ENCODE results near the gene HPS6. TPM values are rescaled to one million over a fixed set of nuclear protein-coding genes. Genes with fewer than 3 reads are reported as not detected.

Gene HPS6
- total and polyA plus RNA-seq, 9 of the 15 experiments (the other 6 are each of a cell fraction or from before 2014, with no cell fraction given): 0.45 to 14.0 (median 4.5) TPM

DNA sequence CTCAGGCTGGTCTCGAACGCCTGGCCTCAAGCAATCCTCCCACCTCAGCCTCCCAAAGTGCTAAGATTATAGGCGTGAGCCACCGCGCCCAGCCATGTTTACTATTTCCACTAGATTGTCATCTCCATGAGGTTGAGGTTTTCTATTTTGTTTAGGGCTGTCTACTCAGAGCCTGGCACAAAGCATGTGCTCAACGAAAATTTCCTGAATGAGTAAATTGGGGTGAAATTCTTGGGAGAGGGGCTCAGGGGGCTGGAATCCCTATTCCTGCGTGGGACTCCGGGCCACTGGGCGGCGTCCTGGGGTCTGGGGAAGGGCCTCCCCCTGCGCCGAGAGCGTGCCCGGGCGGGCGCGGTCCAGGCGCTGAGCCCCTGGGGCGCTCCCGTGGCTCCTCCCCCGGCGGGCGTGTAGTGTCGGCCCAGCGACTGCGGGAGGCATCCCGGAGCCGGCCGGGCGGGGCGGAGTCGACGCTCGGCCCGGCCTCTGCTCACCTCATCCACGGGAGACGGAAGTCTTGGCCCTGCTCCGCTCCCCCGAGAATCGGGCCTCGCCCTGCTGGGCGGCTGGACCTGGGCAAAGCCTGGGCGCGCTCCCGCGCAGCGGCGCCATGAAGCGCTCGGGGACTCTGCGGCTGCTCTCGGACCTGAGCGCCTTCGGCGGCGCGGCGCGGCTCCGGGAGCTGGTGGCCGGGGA lies at the start of gene HPS6 (continued):
- TF ChIP-seq, protein P1, sequence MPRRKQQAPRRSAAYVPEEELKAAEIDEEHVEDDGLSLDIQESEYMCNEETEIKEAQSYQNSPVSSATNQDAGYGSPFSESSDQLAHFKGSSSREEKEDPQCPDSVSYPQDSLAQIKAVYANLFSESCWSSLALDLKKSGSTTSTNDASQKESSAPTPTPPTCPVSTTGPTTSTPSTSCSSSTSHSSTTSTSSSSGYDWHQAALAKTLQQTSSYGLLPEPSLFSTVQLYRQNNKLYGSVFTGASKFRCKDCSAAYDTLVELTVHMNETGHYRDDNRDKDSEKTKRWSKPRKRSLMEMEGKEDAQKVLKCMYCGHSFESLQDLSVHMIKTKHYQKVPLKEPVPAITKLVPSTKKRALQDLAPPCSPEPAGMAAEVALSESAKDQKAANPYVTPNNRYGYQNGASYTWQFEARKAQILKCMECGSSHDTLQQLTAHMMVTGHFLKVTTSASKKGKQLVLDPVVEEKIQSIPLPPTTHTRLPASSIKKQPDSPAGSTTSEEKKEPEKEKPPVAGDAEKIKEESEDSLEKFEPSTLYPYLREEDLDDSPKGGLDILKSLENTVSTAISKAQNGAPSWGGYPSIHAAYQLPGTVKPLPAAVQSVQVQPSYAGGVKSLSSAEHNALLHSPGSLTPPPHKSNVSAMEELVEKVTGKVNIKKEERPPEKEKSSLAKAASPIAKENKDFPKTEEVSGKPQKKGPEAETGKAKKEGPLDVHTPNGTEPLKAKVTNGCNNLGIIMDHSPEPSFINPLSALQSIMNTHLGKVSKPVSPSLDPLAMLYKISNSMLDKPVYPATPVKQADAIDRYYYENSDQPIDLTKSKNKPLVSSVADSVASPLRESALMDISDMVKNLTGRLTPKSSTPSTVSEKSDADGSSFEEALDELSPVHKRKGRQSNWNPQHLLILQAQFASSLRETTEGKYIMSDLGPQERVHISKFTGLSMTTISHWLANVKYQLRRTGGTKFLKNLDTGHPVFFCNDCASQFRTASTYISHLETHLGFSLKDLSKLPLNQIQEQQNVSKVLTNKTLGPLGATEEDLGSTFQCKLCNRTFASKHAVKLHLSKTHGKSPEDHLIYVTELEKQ (CRISPR knock-in tag; IDR thresholded peaks at IDR 0.05): no peak
- no peak for TF ChIP-seq SMARCC2 (IDR thresholded peaks at IDR 0.05; ENCODE audit: low read depth)
- no peak for TF ChIP-seq TEAD1 (CRISPR knock-in tag; IDR thresholded peaks at IDR 0.05)
- peak; percentile 75 for TF ChIP-seq EP400 (IDR thresholded peaks at IDR 0.05)
- TF ChIP-seq RCOR1 (IDR thresholded peaks at IDR 0.05; ENCODE audit: borderline replicate concordance in 1 of 2, low read depth in 2 of 2, low read length in 2 of 2): peak in 1 of 2 experiments; percentile 13; a peak in 1 of 4 replicates
- TF ChIP-seq SIN3B (IDR thresholded peaks at IDR 0.05; ENCODE audit: low read depth): peak; percentile 75; the same call in 1 of the 2 replicates
- no peak for TF ChIP-seq ILK (tag; IDR thresholded peaks at IDR 0.05; ENCODE audit: borderline replicate concordance, low read depth)
- no peak for TF ChIP-seq NR2C1 (IDR thresholded peaks at IDR 0.05)
- no peak for TF ChIP-seq NR2C1 (tag; IDR thresholded peaks at IDR 0.05)
- TF ChIP-seq, protein P2, sequence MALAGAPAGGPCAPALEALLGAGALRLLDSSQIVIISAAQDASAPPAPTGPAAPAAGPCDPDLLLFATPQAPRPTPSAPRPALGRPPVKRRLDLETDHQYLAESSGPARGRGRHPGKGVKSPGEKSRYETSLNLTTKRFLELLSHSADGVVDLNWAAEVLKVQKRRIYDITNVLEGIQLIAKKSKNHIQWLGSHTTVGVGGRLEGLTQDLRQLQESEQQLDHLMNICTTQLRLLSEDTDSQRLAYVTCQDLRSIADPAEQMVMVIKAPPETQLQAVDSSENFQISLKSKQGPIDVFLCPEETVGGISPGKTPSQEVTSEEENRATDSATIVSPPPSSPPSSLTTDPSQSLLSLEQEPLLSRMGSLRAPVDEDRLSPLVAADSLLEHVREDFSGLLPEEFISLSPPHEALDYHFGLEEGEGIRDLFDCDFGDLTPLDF (CRISPR knock-in tag; IDR thresholded peaks at IDR 0.05): peak; percentile 78
- TF ChIP-seq PHF21A (IDR thresholded peaks at IDR 0.05; ENCODE audit: borderline replicate concordance, low read depth): peak; percentile 60; the same call in 1 of the 2 replicates
- peak; percentile 87 for TF ChIP-seq RBFOX2 (IDR thresholded peaks at IDR 0.05; ENCODE audit: low read depth, low read length)
- TF ChIP-seq NR1H2 (CRISPR knock-in tag; IDR thresholded peaks at IDR 0.05): no peak
- peak; percentile 24 for TF ChIP-seq HMGN3 (IDR thresholded peaks at IDR 0.05; ENCODE audit: borderline replicate concordance, extremely low read depth, insufficient read length, low read depth, low read length)
- TF ChIP-seq MCM3 (IDR thresholded peaks at IDR 0.05): no peak
- peak in 1 of 2 experiments; percentile 65; a peak in 2 of 4 replicates for TF ChIP-seq HDAC1 (IDR thresholded peaks at IDR 0.05)
- TF ChIP-seq KDM1A (IDR thresholded peaks at IDR 0.05): peak; percentile 43 to 46; a peak in 1 of 4 replicates
- TF ChIP-seq, protein P3, sequence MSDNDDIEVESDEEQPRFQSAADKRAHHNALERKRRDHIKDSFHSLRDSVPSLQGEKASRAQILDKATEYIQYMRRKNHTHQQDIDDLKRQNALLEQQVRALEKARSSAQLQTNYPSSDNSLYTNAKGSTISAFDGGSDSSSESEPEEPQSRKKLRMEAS (CRISPR knock-in tag; IDR thresholded peaks at IDR 0.05): no peak; the same call in none of the 2 replicates
- no peak for TF ChIP-seq BMI1 (IDR thresholded peaks at IDR 0.05; ENCODE audit: low read length)
- peak; percentile 93 to 94 for TF ChIP-seq FOXK2 (conservative IDR thresholded peaks at IDR 0.05 in 1 of 2, IDR thresholded peaks at IDR 0.05 in 1 of 2; ENCODE audit: low read depth in 2 of 2)
- peak; percentile 11; the same call in 1 of the 2 replicates for TF ChIP-seq SMARCA4 (IDR thresholded peaks at IDR 0.05)
- TF ChIP-seq, protein P4, sequence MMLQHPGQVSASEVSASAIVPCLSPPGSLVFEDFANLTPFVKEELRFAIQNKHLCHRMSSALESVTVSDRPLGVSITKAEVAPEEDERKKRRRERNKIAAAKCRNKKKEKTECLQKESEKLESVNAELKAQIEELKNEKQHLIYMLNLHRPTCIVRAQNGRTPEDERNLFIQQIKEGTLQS (IDR thresholded peaks at IDR 0.05): no peak
- TF ChIP-seq, protein P4 (CRISPR knock-in tag; conservative IDR thresholded peaks at IDR 0.05): no peak
- TF ChIP-seq HNRNPLL (IDR thresholded peaks at IDR 0.05; ENCODE audit: low read depth, low read length, poor library complexity, severe bottlenecking): peak; percentile 64

All from K562 (cell line).